NK-92 treated with Interleukin-12 subunit alpha and Interleukin-12 subunit beta, amount 100 ng/mL, for 24 hours (cell line): ENCODE data around the gene BANP.
A peak's percentile ranks its signal among the peaks of the same experiment; 100 is the strongest.
"Not testable (repeated sequence)": the region's sequence is repeated elsewhere in the genome, so short reads cannot be mapped to it uniquely, and the experiment has no call there.

Experiments
- DNase-seq: peaks from one replicate; lab custom pipeline; 2025; lab: John Stamatoyannopoulos, UW

The BANP gene

GRCh38 chr16:87968541-87968940 is 17.3 kb downstream of the BANP start:
- no peak for DNase-seq

- no peak for DNase-seq
These were observed 19.0 kb downstream of the BANP start for GRCh38 chr16:87970186-87970585.

DNA sequence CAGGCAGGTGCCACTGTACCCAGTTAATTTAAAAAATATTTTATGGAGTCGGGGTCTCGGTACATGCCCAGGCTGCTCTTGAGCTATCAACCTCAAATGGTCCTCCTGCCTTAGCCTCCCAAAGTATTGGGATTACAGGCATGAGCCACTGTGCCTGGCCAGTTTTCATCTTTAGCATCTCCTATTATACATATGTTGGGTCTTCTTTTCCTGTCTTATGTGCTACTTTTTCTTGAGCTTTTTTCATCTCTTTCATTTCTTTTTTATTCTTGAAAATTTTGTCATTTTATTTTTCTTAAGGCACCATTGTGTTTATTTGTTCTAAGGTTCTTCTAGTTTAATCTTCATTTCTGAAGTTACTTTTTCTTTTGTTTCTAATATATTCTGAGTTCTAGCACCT is 20.7 kb downstream of the BANP start:
- DNase-seq, result no peak

GRCh38 chr16:87973717-87974116 is 22.5 kb downstream of the BANP start:
- DNase-seq, result no peak

DNA sequence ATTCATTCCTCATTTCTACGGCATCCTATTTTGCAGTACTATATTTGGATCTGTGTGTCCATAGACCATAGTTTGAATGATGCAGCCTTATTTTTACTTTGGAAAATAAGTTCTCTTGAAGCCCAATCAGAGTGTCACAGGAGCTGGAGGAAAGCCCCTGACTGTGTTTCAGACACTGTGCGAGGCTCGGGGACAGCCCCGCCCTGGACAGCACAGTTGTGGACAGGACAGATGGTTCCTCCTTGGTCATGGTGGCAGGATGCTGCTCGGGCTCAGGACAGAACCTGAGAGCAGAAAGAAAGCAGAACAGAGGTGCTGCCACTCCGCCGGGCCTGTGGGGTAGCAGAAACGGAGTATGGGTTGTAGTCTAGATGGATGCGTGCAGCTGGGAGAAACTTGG is 22.9 kb downstream of the BANP start:
- no peak for DNase-seq

DNA sequence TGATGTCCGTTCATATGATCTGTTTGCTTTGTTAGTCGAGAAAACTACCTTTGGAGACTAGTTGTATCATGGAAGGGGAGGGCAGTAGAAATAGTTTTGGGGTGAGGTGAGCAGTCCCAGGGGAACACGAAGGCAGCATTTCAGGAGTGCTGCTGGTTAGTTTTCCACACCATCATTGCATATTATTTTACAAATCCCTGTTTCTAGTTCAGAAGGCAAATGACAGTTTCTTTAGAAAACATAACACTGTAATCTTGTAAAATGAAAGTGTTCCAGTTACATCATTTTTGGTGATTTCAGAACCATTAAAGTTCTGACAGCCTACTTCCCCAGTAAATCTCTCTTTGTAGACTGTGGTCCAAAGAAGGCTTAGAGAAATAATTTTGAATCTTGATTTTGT is 25.4 kb downstream of the BANP start:
- no peak for DNase-seq

- DNase-seq, result no peak
These were observed 26.9 kb downstream of the BANP start for GRCh38 chr16:87978127-87978526.

DNA sequence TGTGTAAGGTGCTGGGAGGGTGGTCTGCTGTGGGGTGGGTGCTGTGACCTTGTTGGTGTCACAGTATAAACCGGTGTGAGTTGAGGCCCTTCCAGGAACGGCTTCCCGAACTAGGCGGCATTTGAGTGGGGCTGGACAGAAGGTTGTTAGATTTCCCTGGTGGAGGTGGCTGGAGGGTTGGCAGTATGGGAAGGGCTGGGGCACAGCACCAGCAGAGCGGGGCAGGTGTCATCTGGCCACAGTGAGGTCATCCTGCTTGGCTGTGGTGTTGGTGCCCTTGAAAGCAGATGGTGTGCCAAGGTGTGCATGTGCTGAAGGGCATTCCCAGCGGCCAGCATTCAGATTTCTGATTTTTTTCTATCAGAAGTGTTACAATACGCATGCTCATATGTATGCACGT is 28.1 kb downstream of the BANP start:
- DNase-seq, result no peak

DNA sequence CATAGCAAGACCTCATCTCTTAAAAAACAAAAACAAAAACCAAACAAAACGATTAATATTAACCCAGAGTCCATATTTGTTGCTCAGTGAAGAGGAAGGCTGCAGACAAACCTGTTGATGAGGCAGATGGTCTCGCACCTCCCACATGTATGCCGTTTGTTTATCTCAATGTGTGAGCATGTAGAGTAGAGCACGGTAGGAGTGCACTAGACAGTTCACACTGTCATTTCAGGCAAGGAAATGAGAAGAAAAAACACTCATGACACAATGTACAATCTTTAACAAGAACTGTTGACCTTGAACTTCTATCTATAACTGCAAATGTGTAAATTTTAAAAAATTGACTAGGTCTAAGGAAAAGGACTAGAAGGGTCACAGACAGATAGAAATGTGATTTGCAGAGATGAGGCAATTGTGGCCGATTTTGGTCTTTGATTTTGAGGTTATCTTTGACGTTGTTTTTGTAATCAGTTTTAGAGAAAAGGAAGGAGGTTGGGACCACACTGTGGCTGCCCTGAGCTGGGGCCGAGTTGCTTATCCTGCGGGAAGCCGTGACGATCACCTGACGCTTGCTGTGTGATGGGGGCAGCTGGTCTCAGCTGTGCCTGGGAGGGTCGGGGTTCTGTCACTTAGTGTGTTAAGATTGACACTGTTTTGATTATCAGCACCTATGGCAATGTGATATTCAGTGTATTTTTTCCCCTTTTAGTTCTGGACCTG is 28.8 kb downstream of the BANP start:
- DNase-seq, result not testable (repeated sequence)

DNA sequence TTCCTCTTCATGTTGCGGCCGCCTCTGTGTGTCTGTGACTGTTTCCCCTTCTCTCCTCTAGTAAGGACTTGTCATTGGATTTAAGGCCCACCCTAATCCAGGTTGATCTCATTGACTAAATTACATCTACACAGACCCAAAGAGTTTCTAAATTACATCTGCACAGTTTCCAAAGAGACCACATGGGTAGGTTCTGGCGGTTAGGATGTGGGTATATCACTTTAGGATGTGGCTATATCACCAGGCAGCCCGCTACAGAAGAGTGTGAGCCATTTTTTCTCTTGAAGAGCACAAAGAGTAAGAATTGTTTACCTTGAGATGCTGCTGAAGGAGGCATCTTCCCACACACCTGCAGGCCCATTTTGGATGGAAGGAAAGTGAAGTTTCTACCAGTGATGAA is 30.1 kb downstream of the BANP start:
- DNase-seq, result not testable (repeated sequence)

GRCh38 chr16:87982581-87983041 is 31.4 kb downstream of the BANP start:
- DNase-seq, result no peak

- not testable (repeated sequence) for DNase-seq
These were observed 32.0 kb downstream of the BANP start for GRCh38 chr16:87983072-87983736.

- DNase-seq, result not testable (repeated sequence)
These were observed 32.5 kb downstream of the BANP start for GRCh38 chr16:87983737-87984097.

DNA sequence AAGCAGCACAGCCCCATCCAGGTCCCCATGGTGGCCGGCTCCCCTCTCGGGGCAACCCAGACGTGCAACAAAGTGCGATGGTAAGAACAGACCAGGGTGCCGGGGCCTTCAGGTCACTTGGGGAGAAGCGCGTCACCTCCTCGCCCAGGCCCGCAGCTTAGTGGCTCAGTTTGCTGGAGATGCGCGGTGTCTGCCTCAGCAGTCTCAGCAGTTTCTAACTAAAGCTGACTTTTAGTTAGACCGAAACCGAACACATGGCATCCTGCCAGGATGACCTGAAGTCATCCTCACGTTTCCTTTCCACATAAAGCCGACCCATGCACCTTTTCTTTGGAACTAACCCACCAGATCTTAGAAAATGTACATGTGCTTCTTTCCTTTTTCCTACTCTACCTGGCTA is 32.9 kb downstream of the BANP start:
- DNase-seq, result not testable (repeated sequence)

DNA sequence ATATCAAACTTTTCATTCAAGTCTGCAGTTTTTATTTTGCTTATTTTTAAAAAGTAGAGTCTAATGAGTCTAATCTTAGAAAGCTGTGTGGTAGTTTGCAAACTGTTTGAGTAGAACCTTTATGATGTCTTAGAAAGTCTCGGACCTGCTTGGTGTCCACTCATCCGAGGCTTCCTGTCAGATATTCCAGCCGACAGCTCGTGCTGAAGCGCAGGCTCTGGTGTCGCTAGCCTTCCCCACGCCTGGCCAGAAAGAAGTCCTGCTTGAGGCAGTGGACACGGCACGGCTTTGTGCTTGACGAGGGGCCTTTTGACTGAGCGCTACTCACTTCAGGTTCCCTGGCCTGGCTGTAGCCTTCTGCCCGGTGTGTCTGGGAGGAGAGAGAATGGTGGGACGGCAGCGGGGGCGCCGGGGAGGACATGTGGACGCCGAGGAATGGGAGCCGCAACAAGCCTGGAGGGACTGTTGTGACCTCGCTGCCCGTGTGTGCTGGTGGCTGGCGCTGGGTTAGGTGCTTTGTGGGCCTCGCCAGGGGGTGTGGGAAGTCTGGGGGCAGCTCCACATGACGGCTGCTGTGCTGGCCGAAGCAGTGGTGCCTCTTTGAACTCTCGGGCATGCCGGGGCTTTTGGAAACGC is 33.5 kb downstream of the BANP start:
- DNase-seq, result no peak

DNA sequence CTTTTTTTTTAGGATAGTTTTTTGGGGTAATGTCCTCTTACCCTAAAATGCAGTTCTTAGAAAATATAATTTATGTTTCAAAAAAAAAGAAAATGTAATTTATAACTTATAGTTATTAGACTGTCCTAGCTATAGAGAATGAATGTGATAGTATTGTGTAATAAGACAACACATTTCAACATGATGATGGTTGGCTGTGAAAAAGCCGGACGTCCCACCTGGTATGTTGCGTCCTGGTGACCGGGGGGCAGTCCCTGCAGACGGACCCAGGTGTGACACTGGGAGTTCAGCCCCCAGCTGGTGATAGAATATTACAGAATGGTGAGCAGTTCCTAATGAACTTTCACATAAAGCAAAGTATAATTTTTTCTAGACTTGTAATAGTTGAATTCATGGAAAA is 34.3 kb downstream of the BANP start:
- DNase-seq, result not testable (repeated sequence)

DNA sequence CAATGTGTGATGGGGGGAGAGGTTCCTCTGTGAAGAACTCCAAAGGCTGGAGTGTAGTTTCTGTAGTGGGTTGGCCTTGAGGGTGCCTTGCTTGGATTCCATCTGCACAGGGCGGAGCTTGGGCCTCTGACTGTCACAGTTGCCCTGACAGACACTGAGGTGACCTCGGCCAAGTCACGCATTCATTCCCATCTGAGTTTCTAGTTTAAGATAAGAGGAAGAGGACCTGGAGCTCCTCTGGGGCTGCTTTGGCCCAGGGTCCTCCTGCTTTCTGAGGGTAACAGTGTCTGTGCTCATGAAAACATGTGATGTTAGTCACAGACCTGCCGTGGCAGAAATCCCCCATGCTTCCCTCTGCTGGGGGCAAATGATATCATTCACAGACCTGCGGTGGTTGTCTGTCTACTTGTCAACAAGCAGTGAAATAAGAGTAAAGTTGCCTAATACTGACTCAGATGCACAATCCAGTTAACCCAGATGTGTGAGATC is 35.2 kb downstream of the BANP start:
- DNase-seq, result peak; percentile 35

GRCh38 chr16:87988596-87988995 is 37.4 kb downstream of the BANP start:
- DNase-seq, result not testable (repeated sequence)

GRCh38 chr16:87990254-87990653 is 39.0 kb downstream of the BANP start:
- not testable (repeated sequence) for DNase-seq

- DNase-seq, result not testable (repeated sequence)
These were observed 40.9 kb downstream of the BANP start for GRCh38 chr16:87992142-87992541.

- DNase-seq, result no peak
These were observed 42.7 kb downstream of the BANP start for GRCh38 chr16:87993901-87994300.

DNA sequence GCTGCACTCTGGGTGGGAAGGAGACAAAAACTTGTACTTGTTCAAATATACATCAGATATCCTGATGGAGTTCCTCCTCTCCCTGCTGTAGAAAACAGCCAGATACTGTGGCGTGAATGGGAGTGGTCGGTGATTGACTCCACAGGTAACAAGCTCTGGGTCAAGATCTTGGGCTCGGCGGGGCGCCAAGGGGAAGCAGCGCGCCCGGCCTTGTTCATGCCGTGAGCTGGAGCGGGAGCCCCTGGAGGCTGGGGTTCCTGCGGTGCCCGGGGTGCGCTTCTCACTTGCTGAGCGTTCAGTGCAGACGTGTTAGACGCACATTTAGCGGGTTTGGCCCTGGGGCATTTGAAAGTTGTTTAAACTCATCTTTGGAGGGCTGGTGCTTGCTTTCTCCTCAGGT is 44.4 kb downstream of the BANP start:
- DNase-seq, result no peak
